ENCODE data around the gene EGFR.

The EGFR gene

DNA sequence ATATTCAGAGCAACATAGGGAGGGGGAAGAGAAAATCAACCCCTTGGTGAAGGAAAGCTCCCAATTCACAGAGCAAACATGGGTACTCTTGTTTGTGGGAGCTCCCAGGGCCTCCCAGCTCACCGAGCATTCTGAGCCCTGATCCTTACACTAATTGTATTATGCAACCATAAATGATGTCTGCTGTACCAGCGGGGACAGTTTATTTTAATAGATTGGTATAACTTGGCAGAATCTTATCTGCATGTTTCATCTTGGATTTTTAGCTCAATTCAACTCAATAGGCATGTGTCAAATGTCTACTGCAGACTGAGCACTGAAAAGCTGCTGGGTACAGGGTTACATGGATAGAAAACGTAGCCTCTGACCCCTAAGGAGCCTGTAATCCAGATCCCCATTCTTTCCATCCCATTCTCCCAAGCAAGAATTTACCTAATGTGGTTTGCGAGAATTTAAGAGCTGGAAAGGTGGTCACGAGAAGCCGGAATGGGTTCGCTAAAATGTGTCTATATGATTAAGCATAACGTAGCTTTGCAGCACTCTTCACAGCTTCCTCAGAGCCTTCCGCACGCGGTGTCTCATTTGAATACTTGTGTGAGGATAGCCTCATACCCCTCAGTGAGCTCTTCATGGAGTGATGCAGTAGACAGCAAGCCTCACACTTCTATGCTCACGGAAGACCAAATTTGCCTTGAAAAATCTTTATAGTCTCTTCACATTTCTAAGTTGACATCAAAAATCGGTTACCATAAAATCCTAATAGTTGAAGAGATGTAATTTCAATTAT, 18.3 kb downstream of the EGFR start:
- no peak for DNase-seq (ENCODE audit: low read depth)

DNA sequence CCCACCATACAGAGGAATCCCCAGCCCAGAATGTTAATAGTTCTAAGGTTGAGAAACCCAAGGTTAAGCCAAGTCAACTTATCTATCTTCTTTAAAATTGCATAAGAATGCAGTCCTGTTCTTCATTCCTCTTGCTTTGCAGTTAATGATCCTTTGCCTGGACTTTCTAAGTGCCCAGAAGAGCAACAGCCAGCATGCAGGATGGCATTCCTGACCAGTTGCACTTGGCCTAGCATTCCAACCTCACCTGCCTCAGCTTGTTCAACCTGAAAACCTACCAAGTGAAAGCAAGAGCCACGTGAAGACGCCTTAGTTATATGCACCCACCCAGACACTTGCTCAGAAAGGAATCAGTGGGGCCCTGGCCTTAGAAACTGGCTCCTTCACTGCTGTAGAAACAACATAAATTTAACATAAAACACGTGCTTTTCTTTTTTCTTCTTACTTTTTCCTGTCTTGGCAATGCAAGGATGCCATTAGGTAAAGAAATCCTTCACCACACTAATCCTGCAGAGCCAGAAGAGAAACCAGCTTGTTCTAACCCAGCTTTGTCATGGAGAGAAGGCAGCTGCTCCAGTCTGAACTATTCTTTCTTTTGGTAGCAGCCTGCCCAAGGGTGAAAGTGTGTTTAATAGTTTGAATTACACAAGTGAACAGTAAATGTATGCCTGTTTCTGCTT, 25.0 kb downstream of the EGFR start:
- no peak for DNase-seq (ENCODE audit: low read depth)

DNA sequence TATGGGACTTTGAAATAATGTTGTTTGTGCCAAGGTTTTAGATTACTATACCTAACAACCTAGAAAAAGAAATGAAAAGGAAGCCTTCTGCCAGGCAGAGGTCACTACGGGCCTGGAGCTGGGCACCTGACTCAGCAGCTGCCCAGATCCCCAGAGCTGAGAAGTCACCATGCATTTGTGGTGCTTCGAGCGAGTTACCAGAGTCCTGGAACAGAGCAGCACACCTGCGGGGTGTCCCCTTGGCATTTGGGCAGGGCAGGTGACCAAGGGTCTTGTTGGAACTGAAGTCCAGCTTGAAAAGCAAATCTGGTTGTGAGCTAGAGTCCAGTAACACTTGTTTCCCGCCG, 25.5 kb downstream of the EGFR start:
- DNase-seq (ENCODE audit: low read depth), result no peak

DNA sequence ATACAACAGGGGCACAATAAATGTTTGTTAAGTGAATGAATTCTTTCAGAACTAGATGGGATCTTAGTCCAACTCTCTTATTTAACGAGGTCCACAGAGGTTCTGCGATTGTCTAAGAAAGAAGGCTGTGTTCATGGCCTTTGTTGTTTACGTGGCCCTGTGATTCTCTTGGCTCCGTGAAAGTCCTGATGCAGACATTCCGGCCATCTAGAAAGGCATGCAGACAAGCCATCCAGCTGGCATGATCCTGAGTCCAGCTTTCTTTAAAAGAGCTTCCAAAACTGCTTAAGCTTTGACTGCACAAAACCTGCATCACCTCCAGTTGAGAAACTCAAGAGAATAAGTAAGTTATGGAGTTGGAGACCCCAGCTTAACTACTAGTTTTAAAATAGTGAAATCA, 26.0 kb downstream of the EGFR start:
- no peak for DNase-seq (ENCODE audit: low read depth)

DNA sequence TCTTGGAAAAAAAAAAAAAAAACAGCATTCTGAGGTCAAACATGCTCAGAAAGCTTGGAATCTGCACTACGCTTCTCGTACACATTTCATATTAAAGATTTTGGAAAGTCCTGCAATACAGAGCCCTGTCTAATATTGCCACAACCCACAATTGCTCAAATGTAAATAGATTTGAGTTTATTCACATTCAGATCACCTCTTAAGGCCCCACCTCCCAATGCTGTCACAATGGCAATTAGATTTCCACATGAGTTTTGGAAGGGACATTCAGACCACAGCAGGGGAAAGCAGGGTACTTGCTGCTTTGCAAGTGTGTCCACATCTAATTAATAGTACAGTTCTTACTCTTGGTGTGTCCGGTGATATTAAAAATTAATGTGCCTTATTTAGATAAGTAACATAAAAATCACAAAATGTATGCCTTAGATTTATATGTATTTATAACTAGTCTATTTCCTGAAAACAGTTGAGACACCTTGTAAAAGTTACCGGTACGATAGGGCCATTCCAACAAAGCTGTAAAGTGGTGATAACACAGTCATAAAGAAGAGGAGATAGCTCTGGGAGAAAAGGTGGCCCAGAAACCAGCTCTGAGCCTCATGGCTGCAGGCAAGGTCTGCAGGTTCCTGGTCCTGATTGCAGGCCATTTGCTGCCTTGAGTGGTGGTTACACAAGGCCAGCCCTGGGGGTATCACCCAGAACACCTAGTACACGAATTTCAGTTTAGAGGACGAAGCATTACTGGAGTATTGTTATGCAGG, 27.9 kb downstream of the EGFR start:
- no peak for DNase-seq (ENCODE audit: low read depth)

DNA sequence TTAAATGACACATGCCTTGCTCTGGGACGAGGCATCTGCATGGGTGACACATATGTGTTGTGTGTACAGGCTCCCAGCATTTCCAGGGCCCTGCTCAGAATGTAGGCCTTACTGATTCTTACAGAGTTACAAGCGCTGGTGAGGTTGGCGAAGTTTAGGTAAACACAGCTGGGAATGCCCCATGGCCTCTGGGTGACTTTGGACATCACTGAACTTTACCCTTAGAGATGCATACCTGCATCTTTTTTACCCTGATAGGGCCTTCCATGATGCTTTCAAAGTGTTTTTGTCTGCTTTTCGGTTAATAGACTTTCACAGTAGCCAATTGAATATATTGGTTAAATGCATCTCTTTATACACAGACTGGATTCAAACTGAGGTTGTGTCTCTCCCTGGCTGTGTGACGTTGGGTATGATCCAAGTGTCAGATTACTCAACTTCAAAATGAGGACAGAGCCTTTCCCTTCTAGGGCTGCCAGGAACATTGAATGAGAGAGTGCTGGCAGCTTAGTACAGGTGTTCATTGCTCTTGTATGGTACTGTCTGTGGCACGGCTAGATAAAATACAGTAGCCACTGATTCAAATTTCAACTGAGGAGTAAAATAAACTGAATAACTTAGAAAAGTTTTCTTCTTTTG, 29.5 kb downstream of the EGFR start:
- no peak for DNase-seq (ENCODE audit: low read depth)

DNA sequence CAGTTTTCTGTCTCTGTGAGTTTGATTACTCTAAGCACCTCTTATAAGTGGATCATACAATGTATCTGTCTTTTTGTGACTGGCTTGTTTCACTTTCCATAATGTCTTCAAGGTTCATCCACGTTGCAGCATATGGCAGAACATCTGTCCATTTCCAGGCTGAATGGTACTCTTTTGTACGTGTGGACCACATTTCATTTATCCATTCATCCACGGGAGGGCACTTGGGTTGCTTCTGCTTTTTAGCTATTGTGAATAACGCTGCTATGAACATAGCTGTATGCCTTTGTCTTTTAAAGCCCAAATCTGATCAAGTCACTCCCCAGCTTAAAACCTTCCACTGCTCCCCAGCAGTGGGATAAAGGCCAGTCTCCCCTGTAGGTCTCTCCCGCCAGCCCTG, 31.5 kb downstream of the EGFR start:
- no peak for DNase-seq (ENCODE audit: low read depth)

DNA sequence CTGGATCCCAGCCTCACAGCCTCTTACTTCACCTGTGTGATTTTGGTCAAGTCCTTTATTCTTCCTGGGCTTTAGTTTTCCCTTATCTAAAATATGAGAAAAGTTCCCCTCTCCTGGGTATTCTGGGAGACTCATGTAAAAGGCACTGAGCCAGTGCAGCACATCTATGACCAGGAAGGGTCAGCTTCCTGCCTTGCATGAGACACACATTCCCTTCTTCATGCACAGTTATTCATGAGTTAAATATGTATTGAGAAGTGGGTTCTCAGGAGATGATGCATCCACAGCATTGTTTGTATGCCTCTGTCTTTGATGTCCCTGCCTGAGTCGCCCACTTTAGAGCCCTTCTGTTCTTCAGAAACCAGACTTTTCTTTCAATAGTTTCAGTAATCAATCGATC, 33.3 kb downstream of the EGFR start:
- DNase-seq (ENCODE audit: low read depth), result no peak

DNA sequence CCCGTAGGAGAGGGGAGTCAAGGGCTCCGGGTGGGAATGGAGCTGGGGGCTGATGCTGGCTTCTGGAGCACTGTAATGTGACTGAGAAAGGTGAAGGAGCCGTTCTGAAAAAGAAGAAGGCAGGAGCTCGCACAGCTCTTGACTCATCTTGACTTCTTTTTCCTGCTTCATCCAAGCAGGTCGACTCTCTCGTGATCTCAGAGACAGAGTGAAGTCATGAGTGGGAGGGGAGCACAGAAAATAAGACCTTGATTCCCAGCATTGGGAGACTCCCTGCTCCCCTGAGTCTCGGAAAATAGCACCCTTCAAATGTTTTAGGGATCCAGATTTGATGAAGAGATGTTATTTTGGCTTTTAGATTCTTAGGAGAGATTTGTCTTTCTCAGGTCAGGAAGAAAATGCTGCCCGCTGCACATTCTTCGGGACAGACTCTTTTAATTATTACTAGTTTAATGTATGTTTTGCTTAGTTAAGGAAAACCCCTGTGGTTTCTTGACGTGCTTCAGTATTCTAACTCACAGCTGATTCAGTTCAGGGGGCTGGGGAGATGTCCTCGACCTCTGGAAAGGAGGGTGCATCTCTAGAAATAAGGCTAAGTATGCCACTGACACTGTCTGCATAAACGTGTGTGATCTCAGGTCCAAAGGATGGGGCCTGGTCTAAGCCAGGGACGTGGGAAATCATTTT, 34.1 kb downstream of the EGFR start:
- no peak for DNase-seq (ENCODE audit: low read depth)

DNA sequence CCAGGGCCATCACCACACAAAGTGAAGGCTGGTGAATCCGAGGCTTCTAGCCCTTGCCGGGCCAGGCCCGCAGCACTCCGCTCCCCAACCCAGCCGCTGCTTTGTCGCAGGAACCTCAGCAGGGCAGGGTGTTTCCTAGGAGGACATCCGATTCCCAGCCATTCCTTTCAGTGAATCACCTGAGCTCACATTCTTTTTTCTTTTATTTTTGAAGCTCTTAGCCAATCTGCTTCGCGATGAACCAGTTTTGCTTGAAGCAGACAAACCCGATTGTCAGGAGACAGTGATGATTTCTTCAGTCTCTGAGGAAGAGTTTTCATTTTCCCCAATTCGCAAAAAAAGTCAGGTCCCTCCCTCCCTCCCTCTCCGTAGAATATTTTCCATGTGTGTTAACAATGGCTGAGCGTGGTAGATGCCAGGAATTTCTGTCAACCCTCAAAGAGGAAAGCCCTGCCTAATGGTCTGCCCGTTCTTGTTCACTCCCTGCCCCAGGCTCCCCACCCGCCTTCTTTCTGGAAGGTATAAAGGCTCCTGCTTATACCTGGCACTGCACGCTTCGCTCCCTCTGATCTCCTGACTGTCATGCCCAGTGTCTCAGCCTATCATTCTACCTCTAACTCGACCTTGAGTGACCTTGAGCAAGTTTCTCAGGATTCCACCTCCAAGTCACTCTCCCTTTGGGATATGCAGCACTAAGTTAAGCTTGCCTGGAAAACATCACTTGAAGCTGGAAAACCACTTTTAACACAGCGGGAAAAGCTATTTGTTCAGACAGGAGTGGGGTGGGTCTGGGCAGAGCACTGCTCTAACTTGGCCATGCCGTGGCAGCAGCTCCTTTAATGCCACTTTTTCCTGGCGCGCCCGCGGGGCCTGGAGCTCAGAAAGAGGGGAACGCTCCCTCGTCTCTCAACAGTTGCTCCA, 35.1 kb downstream of the EGFR start:
- DNase-seq (ENCODE audit: low read depth), result no peak

DNA sequence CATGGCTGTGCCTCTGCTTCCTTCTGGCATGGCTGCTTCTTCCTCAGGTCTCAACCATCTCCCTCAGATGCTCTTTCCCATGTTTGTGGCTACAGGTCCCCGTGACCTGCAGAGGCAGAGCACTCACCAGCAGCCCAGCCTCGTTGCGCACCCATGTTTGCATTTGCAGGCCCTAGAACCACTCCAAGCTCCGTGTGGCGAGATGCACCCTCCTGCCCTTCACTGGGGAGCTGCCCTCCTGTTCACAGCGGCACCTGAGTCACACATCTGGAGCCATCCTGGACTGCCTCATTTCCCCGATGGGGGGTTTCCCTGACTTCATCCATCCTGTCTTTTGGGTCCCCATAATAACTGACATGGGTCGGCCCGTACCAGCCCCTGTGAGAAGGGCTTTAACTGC, 35.9 kb downstream of the EGFR start:
- DNase-seq (ENCODE audit: low read depth), result no peak

DNA sequence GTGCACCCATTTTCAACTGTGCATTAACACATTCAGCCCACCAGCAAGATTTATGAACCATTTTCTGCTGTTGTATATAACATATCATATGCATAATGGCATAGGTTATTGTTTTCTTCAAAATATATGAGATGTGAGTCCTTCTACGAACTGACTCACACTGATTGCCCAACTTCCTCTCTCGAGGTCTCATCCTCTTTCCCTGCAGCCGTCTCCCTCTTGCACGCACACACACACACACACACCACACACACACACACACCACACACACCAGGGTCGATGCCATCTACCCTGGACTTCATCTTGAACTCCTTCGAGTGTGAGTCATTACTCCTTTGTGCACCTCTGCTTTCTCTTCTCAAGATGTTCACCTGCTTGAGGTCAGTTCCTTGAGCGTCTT, 36.7 kb downstream of the EGFR start:
- no peak for DNase-seq (ENCODE audit: low read depth)

DNA sequence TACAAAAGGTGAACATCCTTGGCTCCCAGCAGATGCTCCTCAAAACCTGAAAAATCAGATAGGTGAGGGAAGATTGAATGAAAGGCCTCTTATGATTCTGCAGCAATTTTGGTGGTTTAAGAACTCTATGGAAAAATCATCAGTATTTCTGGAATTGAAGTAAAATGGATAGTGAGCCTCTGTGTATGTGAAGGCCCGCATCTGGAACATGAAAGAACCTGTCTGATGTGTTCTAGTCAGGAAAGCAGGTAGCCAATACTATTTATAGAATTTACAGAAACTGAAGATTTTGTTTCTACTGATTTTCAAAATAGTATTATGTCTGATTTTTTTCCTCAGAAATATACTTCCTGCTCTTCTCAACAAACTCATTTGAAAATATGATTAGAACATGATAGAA, 37.3 kb downstream of the EGFR start:
- no peak for DNase-seq (ENCODE audit: low read depth)

DNA sequence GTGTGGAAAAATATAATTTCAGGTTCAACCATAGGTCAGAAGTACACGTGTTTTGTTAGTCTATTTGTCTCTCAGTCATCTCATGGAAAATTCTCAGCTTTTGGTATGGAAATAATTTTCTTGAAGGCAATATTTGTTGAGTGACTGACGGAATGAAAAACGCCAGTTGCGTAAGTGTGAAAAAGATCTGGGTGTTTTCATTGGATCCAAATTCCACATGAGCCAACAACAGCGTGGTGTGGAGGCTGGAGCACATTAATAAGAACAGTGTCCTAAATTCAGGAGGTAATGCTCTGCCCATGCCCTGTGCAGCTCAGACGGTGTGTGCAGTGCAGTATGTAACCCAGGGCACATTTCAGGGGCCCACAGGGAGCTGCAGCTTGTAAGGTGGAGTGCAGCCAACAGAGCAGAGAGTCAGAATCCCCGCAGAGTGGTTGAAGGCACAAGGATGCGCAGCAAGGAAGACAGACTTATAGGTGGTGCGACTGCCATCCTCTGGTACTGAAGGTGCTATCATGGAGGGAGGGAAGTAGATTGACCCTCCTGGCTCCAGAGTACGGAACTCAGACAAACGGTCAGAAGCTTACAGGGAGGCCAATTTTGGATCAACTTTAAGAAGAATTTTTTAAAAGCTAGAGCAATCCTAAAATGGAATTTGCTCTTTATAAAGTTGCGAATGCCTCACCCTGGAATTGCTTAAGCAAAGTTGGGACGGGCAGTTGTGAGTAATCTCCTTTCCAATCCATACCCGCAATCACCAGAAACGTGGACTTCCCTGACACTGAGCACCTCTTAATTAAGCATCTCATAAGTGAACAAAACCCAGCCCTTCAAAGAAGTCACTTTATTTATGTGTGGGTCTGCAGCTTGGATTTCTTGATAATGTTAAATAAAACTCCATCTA, 38.0 kb downstream of the EGFR start:
- no peak for DNase-seq (ENCODE audit: low read depth)

DNA sequence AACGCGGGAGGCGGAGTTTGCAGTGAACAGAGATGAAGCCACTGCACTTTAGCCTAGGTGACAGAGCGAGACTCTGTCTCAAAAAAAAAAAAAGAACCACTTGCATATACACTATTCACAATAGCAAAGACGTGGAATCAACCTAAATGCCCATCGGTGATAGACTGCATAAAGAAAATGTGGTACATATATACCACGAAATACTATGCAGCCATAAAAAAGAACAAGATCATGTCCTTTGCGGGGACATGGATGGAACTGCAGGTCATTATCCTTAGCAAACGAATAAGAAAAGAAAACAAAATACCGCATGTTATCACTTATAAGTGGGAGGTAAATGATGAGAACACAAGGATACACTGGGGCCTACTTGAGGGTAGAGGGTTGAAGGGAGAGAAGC, 39.5 kb downstream of the EGFR start:
- no peak for DNase-seq (ENCODE audit: low read depth)

DNA sequence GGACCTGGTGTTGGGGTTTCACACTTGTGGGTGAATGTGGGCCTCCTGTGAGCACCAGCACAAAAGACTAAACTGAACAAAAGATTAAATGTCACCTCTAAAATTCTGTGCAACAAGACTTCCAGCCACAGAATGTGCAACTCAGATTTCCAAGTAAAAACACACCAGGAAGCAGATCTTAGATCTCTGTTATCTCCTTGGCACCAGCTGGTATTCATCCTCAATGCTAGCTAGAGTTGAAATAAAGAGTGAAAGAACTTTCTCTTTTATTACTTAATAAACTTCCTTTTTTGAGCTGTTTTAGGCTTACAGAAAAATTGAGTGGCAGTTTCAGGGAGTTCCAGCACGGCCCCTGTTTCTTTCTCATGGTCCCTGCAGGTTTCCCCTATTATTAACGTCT, 40.2 kb downstream of the EGFR start:
- no peak for DNase-seq (ENCODE audit: low read depth)

DNA sequence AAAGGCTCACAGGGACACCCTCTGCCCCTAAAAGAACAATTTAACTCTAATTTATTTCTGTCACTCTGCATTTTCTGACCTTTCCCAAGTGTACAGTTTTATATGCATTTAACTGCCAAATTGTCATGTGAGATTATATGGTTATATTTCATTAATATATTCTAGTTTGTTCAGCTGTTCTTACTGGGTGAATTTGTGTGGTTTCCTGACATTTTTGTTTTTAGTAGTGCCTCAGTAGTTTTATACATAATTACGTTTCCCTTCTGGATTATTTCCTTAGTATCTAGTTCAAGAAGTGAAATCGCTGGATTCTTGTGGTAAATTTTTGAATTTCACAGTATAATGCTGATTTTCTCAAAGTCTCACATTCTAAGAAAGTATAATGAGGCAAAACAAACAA, 41.3 kb downstream of the EGFR start:
- no peak for DNase-seq (ENCODE audit: low read depth)

DNA sequence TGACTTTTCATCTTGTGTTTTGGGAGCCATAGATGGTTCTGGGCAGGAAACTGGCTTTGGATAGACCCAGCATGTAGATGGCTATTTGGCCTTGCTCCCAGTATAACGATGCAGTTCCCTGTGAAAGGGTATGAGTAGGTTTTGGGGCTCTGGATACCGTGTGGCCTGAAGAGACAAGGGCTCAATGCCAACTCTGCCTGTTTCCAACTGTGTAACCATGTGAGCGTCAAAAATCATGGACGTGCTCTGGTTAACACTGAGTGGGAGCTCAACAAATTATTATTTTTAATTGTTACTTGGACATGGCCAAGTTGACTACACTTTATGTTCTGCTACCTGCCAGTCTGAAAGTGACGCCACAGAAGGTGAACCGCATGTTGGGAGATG, 41.8 kb downstream of the EGFR start:
- DNase-seq (ENCODE audit: low read depth), result no peak

DNA sequence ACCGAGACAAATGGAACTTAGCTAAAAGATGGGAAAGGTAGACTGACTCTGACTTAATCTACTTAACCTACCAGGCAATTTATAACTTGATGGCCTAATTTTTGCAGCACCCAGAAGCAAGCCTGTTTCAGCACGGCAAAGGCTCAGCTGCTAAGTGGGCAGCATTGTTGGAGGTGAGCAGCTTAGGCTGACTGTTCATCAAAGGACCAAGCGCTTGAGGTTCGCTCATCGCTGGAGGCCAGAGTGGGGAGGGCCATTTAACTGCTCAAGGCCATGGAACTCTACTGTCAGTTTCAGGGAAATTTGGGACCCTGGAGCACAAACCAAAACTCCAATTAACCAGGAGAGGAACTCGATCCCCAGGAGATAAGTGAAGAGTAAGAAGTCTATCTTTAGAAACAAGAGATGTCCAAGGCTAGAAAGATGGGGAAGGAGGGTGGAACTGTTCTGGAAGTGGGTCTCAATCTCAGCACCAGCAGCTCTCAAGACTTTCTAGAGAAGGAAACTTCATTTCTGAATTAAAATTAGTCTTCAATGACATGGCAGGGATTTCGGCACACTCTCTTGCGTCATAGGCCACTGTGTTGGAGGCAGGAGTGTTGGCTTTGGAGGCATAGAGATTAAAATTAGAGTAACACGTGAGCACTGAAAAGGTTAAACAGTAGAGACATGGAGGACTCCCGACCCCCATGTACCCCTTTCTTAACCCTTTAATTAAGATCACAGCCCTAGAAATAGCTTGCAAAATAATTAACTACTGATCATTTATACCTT, 43.1 kb downstream of the EGFR start:
- no peak for DNase-seq (ENCODE audit: low read depth)
